Measurements from ENCODE around the gene TRMT2A.

Gene TRMT2A

GRCh38 chr22:20142711-20143621 is 25.9 kb upstream of the TRMT2A start:
- TF ChIP-seq EZH2phosphoT487 (IDR thresholded peaks at IDR 0.05; ENCODE audit: borderline replicate concordance) (no peak), CTCF (conservative IDR thresholded peaks at IDR 0.05; ENCODE audit: low read length) (no peak)
- Histone ChIP-seq H3K4me1 (ENCODE audit: insufficient read depth, low read length, poor library complexity, severe bottlenecking) (peaks cover 12% of the 10 kb centered on the region), H3K4me2 (ENCODE audit: low read depth, low read length, poor library complexity, severe bottlenecking) (no peak overlapping the region), H4K20me1 (ENCODE audit: insufficient read depth, low read length, poor library complexity, severe bottlenecking) (peaks cover 2% of the 10 kb centered on the region), H3K9me2 (replicated peaks; ENCODE audit: low read depth, low read length) (no peaks in the 10 kb centered on the region), H3K9ac (ENCODE audit: low read depth, low read length, poor library complexity, severe bottlenecking) (no peak overlapping the region), H3K36me3 (ENCODE audit: insufficient read depth, low read length) (no peaks in the 10 kb centered on the region; the same call in 1 of the 2 replicates), H3K9me3 (ENCODE audit: insufficient read depth, low read depth, low read length) (no peaks in the 10 kb centered on the region), H2AFZ (ENCODE audit: low read length) (no peak overlapping the region), H3K4me3 (ENCODE audit: low read length, poor library complexity, severe bottlenecking) (no peak overlapping the region), H3K79me2 (ENCODE audit: insufficient read depth, low read length) (no peaks in the 10 kb centered on the region), H3F3A (ENCODE audit: low read depth) (no peaks in the 10 kb centered on the region), H3K27me3 (ENCODE audit: insufficient read depth, low read length, poor library complexity, severe bottlenecking) (no peaks in the 10 kb centered on the region)

GRCh38 chr22:20141186-20142077 is 24.4 kb upstream of the TRMT2A start:
- Histone ChIP-seq H3K36me3 (ENCODE audit: insufficient read depth, low read length) (no peaks in the 10 kb centered on the region; the same call in 1 of the 2 replicates), H3K9me2 (replicated peaks; ENCODE audit: low read depth, low read length) (no peaks in the 10 kb centered on the region), H3K79me2 (ENCODE audit: insufficient read depth, low read length) (peaks cover 6% of the 10 kb centered on the region; the same call in 1 of the 2 replicates), H3F3A (ENCODE audit: low read depth) (no peaks in the 10 kb centered on the region), H3K4me3 (ENCODE audit: low read length, poor library complexity, severe bottlenecking) (no peak overlapping the region), H3K4me1 (ENCODE audit: insufficient read depth, low read length, poor library complexity, severe bottlenecking) (peaks cover 3% of the 10 kb centered on the region), H3K4me2 (ENCODE audit: low read depth, low read length, poor library complexity, severe bottlenecking) (no peak overlapping the region), H3K9me3 (ENCODE audit: insufficient read depth, low read depth, low read length) (no peaks in the 10 kb centered on the region), H3K9ac (ENCODE audit: low read depth, low read length, poor library complexity, severe bottlenecking) (no peak overlapping the region), H4K20me1 (ENCODE audit: insufficient read depth, low read length, poor library complexity, severe bottlenecking) (peaks cover 2% of the 10 kb centered on the region), H2AFZ (ENCODE audit: low read length) (no peak overlapping the region), H3K27me3 (ENCODE audit: insufficient read depth, low read length, poor library complexity, severe bottlenecking) (no peaks in the 10 kb centered on the region)
- TF ChIP-seq CTCF (conservative IDR thresholded peaks at IDR 0.05; ENCODE audit: low read length) (no peak), EZH2phosphoT487 (IDR thresholded peaks at IDR 0.05; ENCODE audit: borderline replicate concordance) (no peak)

GRCh38 chr22:20140521-20140964 is 23.5 kb upstream of the TRMT2A start:
- no peak overlapping the region for H3K4me2 ChIP-seq (ENCODE audit: low read depth, low read length, poor library complexity, severe bottlenecking)
- H3K9ac ChIP-seq (ENCODE audit: low read depth, low read length, poor library complexity, severe bottlenecking) = no peak overlapping the region
- peaks cover 3% of the 10 kb centered on the region for H3K4me1 ChIP-seq (ENCODE audit: insufficient read depth, low read length, poor library complexity, severe bottlenecking)
- no peaks in the 10 kb centered on the region for H3K9me2 ChIP-seq (replicated peaks; ENCODE audit: low read depth, low read length)
- H2AFZ ChIP-seq (ENCODE audit: low read length) = no peak overlapping the region
- no peaks in the 10 kb centered on the region for H3F3A ChIP-seq (ENCODE audit: low read depth)
- TF ChIP-seq CTCF (conservative IDR thresholded peaks at IDR 0.05; ENCODE audit: low read length) = no peak
- TF ChIP-seq EZH2phosphoT487 (IDR thresholded peaks at IDR 0.05; ENCODE audit: borderline replicate concordance) = no peak
- H3K9me3 ChIP-seq (ENCODE audit: insufficient read depth, low read depth, low read length) = no peaks in the 10 kb centered on the region
- H3K36me3 ChIP-seq (ENCODE audit: insufficient read depth, low read length) = no peaks in the 10 kb centered on the region; the same call in 1 of the 2 replicates
- H3K79me2 ChIP-seq (ENCODE audit: insufficient read depth, low read length) = peaks cover 15% of the 10 kb centered on the region; the same call in 1 of the 2 replicates
- no peaks in the 10 kb centered on the region for H3K27me3 ChIP-seq (ENCODE audit: insufficient read depth, low read length, poor library complexity, severe bottlenecking)
- no peak overlapping the region for H3K4me3 ChIP-seq (ENCODE audit: low read length, poor library complexity, severe bottlenecking)
- peaks cover 2% of the 10 kb centered on the region for H4K20me1 ChIP-seq (ENCODE audit: insufficient read depth, low read length, poor library complexity, severe bottlenecking)

Data from Loucy (cell line).